Measurements from ENCODE around the gene ZNF236. TPM values are rescaled to one million over a fixed set of nuclear protein-coding genes. Genes with fewer than 3 reads are reported as not detected.
A peak's percentile ranks its signal among the peaks of the same experiment; 100 is the strongest.

ZNF236 gene
- total RNA-seq, 4 donors from 2014 or later: 21.0 to 36.3 (median 31.8) TPM

- peaks cover 4 to 84% (median 5%) of the 10 kb centered on the region in 3 donors for H3K36me3 ChIP-seq
- no peak for TF ChIP-seq POLR2A (IDR thresholded peaks at IDR 0.05)
- TF ChIP-seq CTCF (IDR thresholded peaks at IDR 0.05): no peak
- no peak for TF ChIP-seq EP300 (IDR thresholded peaks at IDR 0.05)
- 83 to 91% methylated on average over 5 of the region's 5 CpGs for WGBS, 2 donors
Measured at GRCh38 chr18:76920974-76921373, 98.6 kb downstream of the ZNF236 start.

GRCh38 chr18:76922107-76922506, 99.8 kb downstream of the ZNF236 start:
- TF ChIP-seq CTCF (IDR thresholded peaks at IDR 0.05) (peak; percentile 48 to 70 (median 61)), POLR2A (IDR thresholded peaks at IDR 0.05) (no peak)
- Histone ChIP-seq H3K4me3 (no peak overlapping the region), H3K27ac (no peak overlapping the region), H3K36me3 (peaks cover 4 to 84% (median 6%) of the 10 kb centered on the region in 3 donors), H3K27me3 (no peaks in the 10 kb centered on the region), H3K9me3 (no peaks in the 10 kb centered on the region), H3K4me1 (peaks cover 0 to 5% (median 0%) of the 10 kb centered on the region in 4 donors)
- peak; percentile 25 to 38 for DNase-seq (ENCODE audit: low spot score in 2 of 2)
- WGBS, 2 donors: 23 to 41% methylated on average over 10 of the region's 10 CpGs

More at GRCh38 chr18:76920974-76921373, 98.6 kb downstream of the ZNF236 start:
- H3K9me3 ChIP-seq: no peaks in the 10 kb centered on the region
- DNase-seq (ENCODE audit: low spot score in 2 of 2): no peak
- peaks cover 0 to 5% (median 0%) of the 10 kb centered on the region in 4 donors for H3K4me1 ChIP-seq
- no peak overlapping the region for H3K27ac ChIP-seq
- no peak overlapping the region for H3K4me3 ChIP-seq
- H3K27me3 ChIP-seq: no peaks in the 10 kb centered on the region

- WGBS, 2 donors: 63 to 72% methylated on average over 3 of the region's 3 CpGs
- no peaks in the 10 kb centered on the region for H3K27me3 ChIP-seq
- peaks cover 0 to 82% (median 10%) of the 10 kb centered on the region in 3 donors for H3K36me3 ChIP-seq
- no peak overlapping the region for H3K27ac ChIP-seq
- no peak for TF ChIP-seq POLR2A (IDR thresholded peaks at IDR 0.05)
- peak in 3 of 5 experiments; percentile 10 to 39 (median 17) for TF ChIP-seq CTCF (IDR thresholded peaks at IDR 0.05)
- H3K4me3 ChIP-seq: no peak overlapping the region
- H3K4me1 ChIP-seq: peaks cover 0 to 5% (median 0%) of the 10 kb centered on the region in 4 donors
- no peak for DNase-seq (ENCODE audit: low spot score in 2 of 2)
- no peaks in the 10 kb centered on the region for H3K9me3 ChIP-seq
Measured at GRCh38 chr18:76923485-76924085, 101.2 kb downstream of the ZNF236 start.

GRCh38 chr18:76925501-76925900, 103.1 kb downstream of the ZNF236 start:
- TF ChIP-seq CTCF (IDR thresholded peaks at IDR 0.05): no peak
- TF ChIP-seq POLR2A (IDR thresholded peaks at IDR 0.05): no peak
- no peak for TF ChIP-seq EP300 (IDR thresholded peaks at IDR 0.05)
- 49 to 59% methylated on average over 8 of the region's 8 CpGs for WGBS, 2 donors
- Histone ChIP-seq H3K9me3 (no peaks in the 10 kb centered on the region), H3K4me1 (peaks cover 0 to 5% (median 0%) of the 10 kb centered on the region in 4 donors), H3K36me3 (peaks cover 0 to 80% (median 10%) of the 10 kb centered on the region in 3 donors), H3K27ac (peak overlapping the region in 3 of 4 donors; percentile 37 to 67 (median 54)), H3K27me3 (no peaks in the 10 kb centered on the region), H3K4me3 (no peak overlapping the region)
- DNase-seq (ENCODE audit: low spot score in 2 of 2): no peak

GRCh38 chr18:76927223-76927725, 104.9 kb downstream of the ZNF236 start:
- peaks cover 0 to 80% (median 10%) of the 10 kb centered on the region in 3 donors for H3K36me3 ChIP-seq
- no peaks in the 10 kb centered on the region for H3K27me3 ChIP-seq
- 68 to 84% methylated on average over 5 to 6 of the region's 6 CpGs for WGBS, 2 donors
- no peak overlapping the region for H3K27ac ChIP-seq
- no peak overlapping the region for H3K4me3 ChIP-seq
- DNase-seq (ENCODE audit: low spot score in 2 of 2): no peak
- TF ChIP-seq CTCF (IDR thresholded peaks at IDR 0.05) (no peak), EP300 (IDR thresholded peaks at IDR 0.05) (no peak), POLR2A (IDR thresholded peaks at IDR 0.05) (no peak)
- peaks cover 0 to under 1% (median 0%) of the 10 kb centered on the region in 4 donors for H3K4me1 ChIP-seq
- H3K9me3 ChIP-seq: no peaks in the 10 kb centered on the region

Data from tibial nerve (tissue), 4 donors.